ENCODE data around the gene SIAH2.

GRCh38 chr3:150759319-150759718, 3.6 kb downstream of the SIAH2 start:
- no peak for TF ChIP-seq MAX (IDR thresholded peaks at IDR 0.05; ENCODE audit: low read depth)
- TF ChIP-seq CTCF (IDR thresholded peaks at IDR 0.05), result no peak
